Fibroblast of pulmonary artery (primary cell): Measurements from ENCODE around the gene ERF.

ENCODE experiments used
- DNase-seq: peaks from one replicate; pipeline ENCODE4 v3.0.0-alpha.2; 2010; ENCODE audit warnings: low read depth
- H3K4me3 ChIP-seq: replicated peaks from 2 replicates; pipeline ENCODE4 v1.5.1; 2011; ENCODE audit warnings: low read depth, mild to moderate bottlenecking, control low read depth, low read length, moderate library complexity
- CTCF ChIP-seq: IDR thresholded peaks from 2 replicates; pipeline ENCODE4 v1.5.1; 2011; ENCODE audit warnings: mild to moderate bottlenecking, control low read depth, low read length, inconsistent platforms; ENCODE audit errors: missing control alignments

Gene ERF

DNA sequence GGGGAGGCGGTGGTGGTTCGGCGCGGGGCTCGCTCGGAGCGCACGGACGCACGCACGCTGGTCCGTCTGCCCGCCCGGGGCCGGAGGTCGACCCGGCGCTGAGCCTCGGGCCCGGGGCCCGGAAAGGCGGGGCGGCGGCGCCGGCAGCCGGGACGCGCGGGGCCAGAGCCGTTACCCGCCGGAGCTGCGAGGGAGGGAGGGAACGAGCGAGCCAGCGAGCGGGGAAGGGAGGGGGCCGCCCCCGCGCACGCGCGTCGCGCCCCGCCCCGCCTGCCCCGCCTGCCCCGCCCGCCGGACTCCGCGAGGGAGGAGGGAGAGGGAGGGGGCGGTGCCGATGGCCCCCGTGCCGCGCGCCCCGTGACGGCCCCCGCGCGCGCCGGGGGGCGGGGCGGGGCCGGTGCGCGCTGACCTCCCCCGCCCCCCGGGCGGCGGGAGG lies 29.2 kb upstream of the ERF start:
- peak overlapping the region; percentile 34 for H3K4me3 ChIP-seq
- no peak for TF ChIP-seq CTCF
- DNase-seq: peak; percentile 81

GRCh38 chr19:42283188-42284065 lies 28.5 kb upstream of the ERF start:
- DNase-seq: peak; percentile 92
- no peak for TF ChIP-seq CTCF
- peak overlapping the region; percentile 43 for H3K4me3 ChIP-seq

GRCh38 chr19:42282819-42283187 lies 27.9 kb upstream of the ERF start:
- H3K4me3 ChIP-seq: no peak overlapping the region
- TF ChIP-seq CTCF: no peak
- no peak for DNase-seq

GRCh38 chr19:42281827-42282762 lies 27.2 kb upstream of the ERF start:
- DNase-seq: peak; percentile 60
- peak overlapping the region; percentile 69 for H3K4me3 ChIP-seq
- TF ChIP-seq CTCF: no peak

GRCh38 chr19:42281146-42281826 lies 26.4 kb upstream of the ERF start:
- DNase-seq: peak; percentile 61
- no peak for TF ChIP-seq CTCF
- H3K4me3 ChIP-seq: peak overlapping the region; percentile 69

GRCh38 chr19:42280815-42281145 lies 25.9 kb upstream of the ERF start:
- TF ChIP-seq CTCF: no peak
- DNase-seq: no peak
- peak overlapping the region; percentile 69 for H3K4me3 ChIP-seq
